ENCODE results near the gene DNAH2. TPM values are rescaled to one million over a fixed set of nuclear protein-coding genes. Genes with fewer than 3 reads are reported as not detected.

The DNAH2 gene
- total RNA-seq, 1 experiment from 2014 or later = 0.17 TPM

GRCh38 chr17:7676533-7676932 lies 41.0 kb upstream of the DNAH2 start:
- peak; percentile 50 for DNase-seq (ENCODE audit: low spot score)
- peak overlapping the region; percentile 98 for H3K27ac Mint-ChIP-seq

GRCh38 chr17:7677388-7678067 lies 40.0 kb upstream of the DNAH2 start:
- Mint-ChIP-seq H3K9me3 (peaks cover 10% of the 10 kb centered on the region), H3K4me3 (peak overlapping the region; percentile 57), H3K27ac (peak overlapping the region; percentile 98), H3K27me3 (ENCODE audit: low read depth) (no peaks in the 10 kb centered on the region; the same call in 1 of the 2 replicates), H3K36me3 (peaks cover 33% of the 10 kb centered on the region), H3K4me1 (peaks cover 48% of the 10 kb centered on the region)
- ATAC-seq (peak; percentile 87), DNase-seq (ENCODE audit: low spot score) (peak; percentile 44)
- CTCF ChIA-PET = interaction anchor here (0.7 to 4.5 kb wide), 14 partner anchors 10 to 322 kb away, joined by 3 to 43 read pairs (median 4); partner anchors contain the start of genes ATP1B2, FXR2, SAT2 and SHBG
- TF ChIP-seq MAX (CRISPR knock-in tag; IDR thresholded peaks at IDR 0.05) (peak; percentile 24; the same call in 1 of the 2 replicates), GTF2I (CRISPR knock-in tag; conservative IDR thresholded peaks at IDR 0.05) (no peak), TEAD1 (CRISPR knock-in tag; IDR thresholded peaks at IDR 0.05) (peak; percentile 64; the same call in 1 of the 2 replicates), OVOL2 (CRISPR knock-in tag; IDR thresholded peaks at IDR 0.05; ENCODE audit: borderline replicate concordance) (no peak), ETV6 (CRISPR knock-in tag; IDR thresholded peaks at IDR 0.05) (0 out of 2 replicates have a peak, but pooled peaks have one; percentile 52), SP1 (CRISPR knock-in tag; conservative IDR thresholded peaks at IDR 0.05) (0 out of 2 replicates have a peak, but pooled peaks have one; percentile 18), TP53 (CRISPR knock-in tag; IDR thresholded peaks at IDR 0.05) (0 out of 2 replicates have a peak, but pooled peaks have one; percentile 24)
- POLR2A ChIA-PET = interaction anchor here (0.9 to 4.0 kb wide), 4 partner anchors 10 to 43 kb away, joined by 3 to 29 read pairs (median 6); partner anchors contain the start of genes ATP1B2, TP53 and WRAP53

More at GRCh38 chr17:7676533-7676932, 41.0 kb upstream of the DNAH2 start:
- TF ChIP-seq FOXP1 (CRISPR knock-in tag; IDR thresholded peaks at IDR 0.05; ENCODE audit: borderline replicate concordance) = no peak
- 0 out of 2 replicates have a peak, but pooled peaks have one; percentile 15 for TF ChIP-seq USF2 (CRISPR knock-in tag; IDR thresholded peaks at IDR 0.05)
- CTCF ChIA-PET = interaction anchor here (0.7 to 4.5 kb wide), 10 partner anchors 9 to 62 kb away, joined by 3 to 43 read pairs (median 5); partner anchors contain the start of genes ATP1B2, FXR2, SAT2 and TP53
- POLR2A ChIA-PET = interaction anchor here (0.7 to 4.0 kb wide), 4 partner anchors 11 to 72 kb away, joined by 3 to 29 read pairs (median 4); partner anchors contain the start of genes TP53 and WRAP53
- Mint-ChIP-seq H3K4me3 (peak overlapping the region; percentile 57), H3K9me3 (peaks cover 10% of the 10 kb centered on the region), H3K27me3 (ENCODE audit: low read depth) (no peaks in the 10 kb centered on the region; the same call in 1 of the 2 replicates), H3K36me3 (peaks cover 37% of the 10 kb centered on the region), H3K4me1 (peaks cover 46% of the 10 kb centered on the region)
- peak; percentile 51 for ATAC-seq

- POLR2A ChIA-PET = interaction anchor here (1.2 to 5.9 kb wide), 6 partner anchors 13 to 111 kb away, joined by 4 to 80 read pairs (median 34); partner anchors contain the start of genes ATP1B2, EFNB3 and SOX15
- peak overlapping the region; percentile 88 for H3K4me3 Mint-ChIP-seq
- ATAC-seq = no peak
- CTCF ChIA-PET = interaction anchor here (0.8 to 7.0 kb wide), 8 partner anchors 18 to 123 kb away, joined by 3 to 120 read pairs (median 42); partner anchors contain the start of genes ATP1B2, DNAH2, SAT2 and SENP3
- TF ChIP-seq FOXP1 (CRISPR knock-in tag; IDR thresholded peaks at IDR 0.05; ENCODE audit: borderline replicate concordance) (no peak), NFATC4 (CRISPR knock-in tag; IDR thresholded peaks at IDR 0.05) (no peak), GABPB1 (CRISPR knock-in tag; IDR thresholded peaks at IDR 0.05) (no peak), ZNF138 (CRISPR knock-in tag; conservative IDR thresholded peaks at IDR 0.05) (no peak), CREM (CRISPR knock-in tag; IDR thresholded peaks at IDR 0.05) (no peak), ZNF317 (CRISPR knock-in tag; IDR thresholded peaks at IDR 0.05; ENCODE audit: borderline replicate concordance, low read depth) (no peak), NFYB (CRISPR knock-in tag; conservative IDR thresholded peaks at IDR 0.05; ENCODE audit: low read depth) (no peak), ESRRA (CRISPR knock-in tag; IDR thresholded peaks at IDR 0.05; ENCODE audit: borderline replicate concordance) (no peak), ZNF219 (CRISPR knock-in tag; IDR thresholded peaks at IDR 0.05; ENCODE audit: borderline replicate concordance) (no peak), USF1 (CRISPR knock-in tag; IDR thresholded peaks at IDR 0.05) (no peak), IRF1 (CRISPR knock-in tag; IDR thresholded peaks at IDR 0.05) (no peak), ZBTB21 (CRISPR knock-in tag; IDR thresholded peaks at IDR 0.05; ENCODE audit: borderline replicate concordance) (no peak), STAT6 (CRISPR knock-in tag; conservative IDR thresholded peaks at IDR 0.05; ENCODE audit: low read depth) (no peak), ERG (CRISPR knock-in tag; IDR thresholded peaks at IDR 0.05) (no peak)
- peaks cover 15% of the 10 kb centered on the region for H3K36me3 Mint-ChIP-seq
- H3K4me1 Mint-ChIP-seq = peaks cover 32% of the 10 kb centered on the region
- no peak for DNase-seq (ENCODE audit: low spot score)
- H3K27me3 Mint-ChIP-seq (ENCODE audit: low read depth) = no peaks in the 10 kb centered on the region
- peak overlapping the region; percentile 100 for H3K27ac Mint-ChIP-seq
- H3K9me3 Mint-ChIP-seq = no peaks in the 10 kb centered on the region
These were observed 32.6 kb upstream of the DNAH2 start for GRCh38 chr17:7684851-7685532.
